BLaER1 treated with 17β-estradiol and CSF1 and Interleukin-3, amounts not matched to agents 10 nM and 100 nM (cell line): Measurements from ENCODE around the gene SGMS2.

ENCODE experiments used
- H3K27ac ChIP-seq, 11 experiments: shearing (Covaris generic); formaldehyde crosslinking; 2 replicates each; pipeline ENCODE4 v1.8.1; 2022
- H3K27me3 ChIP-seq, 11 experiments: shearing (Covaris generic); formaldehyde crosslinking; 2 replicates each; pipeline ENCODE4 v1.8.1; 2022
- H3K36me3 ChIP-seq, 11 experiments: shearing (Covaris generic); formaldehyde crosslinking; 2 replicates each; pipeline ENCODE4 v1.8.1; 2022
- H3K4me1 ChIP-seq, 10 experiments: shearing (Covaris generic); formaldehyde crosslinking; 2 replicates each; pipeline ENCODE4 v1.8.1; 2022
- H3K4me2 ChIP-seq, 11 experiments: shearing (Covaris generic); formaldehyde crosslinking; 2 replicates each; pipeline ENCODE4 v1.8.1; 2022
- H3K4me3 ChIP-seq, 10 experiments: shearing (Covaris generic); formaldehyde crosslinking; 2 replicates each; pipeline ENCODE4 v1.8.1; 2022
- H3K9ac ChIP-seq, 11 experiments: shearing (Covaris generic); formaldehyde crosslinking; 2 replicates each; pipeline ENCODE4 v1.8.1; 2022
- H3K9me3 ChIP-seq, 11 experiments: shearing (Covaris generic); formaldehyde crosslinking; replicated peaks in 1 of 11; 2 replicates each; pipeline ENCODE4 v1.8.1; 2022
- H4K20me1 ChIP-seq, 11 experiments: shearing (Covaris generic); formaldehyde crosslinking; 2 replicates each; pipeline ENCODE4 v1.8.1; 2022
- Cebpa-rat ChIP-seq, 11 experiments: shearing (Covaris generic); IDR thresholded peaks; 2 replicates each; pipeline ENCODE4 v1.8.1; 2022

Gene SGMS2

GRCh38 chr4:107825072-107825824 lies 516 bp downstream of the SGMS2 start:
- H3K36me3 ChIP-seq = no peaks in the 10 kb centered on the region
- H3K4me3 ChIP-seq = no peak overlapping the region
- no peak overlapping the region for H3K4me2 ChIP-seq
- no peak overlapping the region for H3K27ac ChIP-seq
- H3K4me1 ChIP-seq = no peaks in the 10 kb centered on the region
- no peaks in the 10 kb centered on the region for H3K27me3 ChIP-seq
- H4K20me1 ChIP-seq = no peaks in the 10 kb centered on the region
- no peak for TF ChIP-seq Cebpa-rat (IDR thresholded peaks at IDR 0.05)
- H3K9ac ChIP-seq = no peak overlapping the region
- H3K9me3 ChIP-seq = peaks cover 8 to 19% (median 13%) of the 10 kb centered on the region in 11 experiments; a peak in 21 of 22 replicates

- Histone ChIP-seq H3K27ac (no peak overlapping the region), H3K9ac (no peak overlapping the region), H3K4me3 (no peak overlapping the region), H3K4me2 (no peak overlapping the region), H3K4me1 (no peaks in the 10 kb centered on the region), H3K9me3 (peaks cover 8 to 19% (median 13%) of the 10 kb centered on the region in 11 experiments; a peak in 21 of 22 replicates), H3K36me3 (no peaks in the 10 kb centered on the region), H3K27me3 (no peaks in the 10 kb centered on the region), H4K20me1 (no peaks in the 10 kb centered on the region)
- no peak for TF ChIP-seq Cebpa-rat (IDR thresholded peaks at IDR 0.05)
Measured at GRCh38 chr4:107826421-107826980, 1.8 kb downstream of the SGMS2 start.

- no peak for TF ChIP-seq Cebpa-rat (IDR thresholded peaks at IDR 0.05)
- Histone ChIP-seq H3K27ac (no peak overlapping the region), H3K27me3 (no peaks in the 10 kb centered on the region), H3K4me2 (no peak overlapping the region), H3K9ac (no peak overlapping the region), H3K9me3 (peaks cover 8 to 19% (median 13%) of the 10 kb centered on the region in 11 experiments; a peak in 21 of 22 replicates), H3K4me3 (no peak overlapping the region), H4K20me1 (no peaks in the 10 kb centered on the region), H3K36me3 (no peaks in the 10 kb centered on the region), H3K4me1 (no peaks in the 10 kb centered on the region)
Measured at GRCh38 chr4:107828315-107829090, 3.8 kb downstream of the SGMS2 start.

GRCh38 chr4:107831140-107831539 lies 6.4 kb downstream of the SGMS2 start:
- Histone ChIP-seq H3K36me3 (no peaks in the 10 kb centered on the region), H3K4me1 (peaks cover 0 to 12% (median 0%) of the 10 kb centered on the region in 10 experiments; a peak in 2 of 20 replicates), H3K9ac (no peak overlapping the region), H4K20me1 (no peaks in the 10 kb centered on the region), H3K4me3 (no peak overlapping the region), H3K4me2 (no peak overlapping the region), H3K27me3 (no peaks in the 10 kb centered on the region), H3K27ac (no peak overlapping the region), H3K9me3 (0 out of 22 replicates have a peak, but pooled peaks cover 0 to 4% (median 0%) of the 10 kb centered on the region in 11 experiments)
- TF ChIP-seq Cebpa-rat (IDR thresholded peaks at IDR 0.05) = no peak

- Histone ChIP-seq H3K9me3 (0 out of 22 replicates have a peak, but pooled peaks cover 0 to 4% (median 0%) of the 10 kb centered on the region in 11 experiments), H3K27me3 (no peaks in the 10 kb centered on the region), H3K4me1 (peaks cover 0 to 24% (median 1%) of the 10 kb centered on the region in 10 experiments; a peak in 9 of 20 replicates), H3K27ac (no peak overlapping the region), H3K4me2 (no peak overlapping the region), H4K20me1 (no peaks in the 10 kb centered on the region), H3K4me3 (no peak overlapping the region), H3K36me3 (no peaks in the 10 kb centered on the region), H3K9ac (no peak overlapping the region)
- no peak for TF ChIP-seq Cebpa-rat (IDR thresholded peaks at IDR 0.05)
Measured at GRCh38 chr4:107832275-107832807, 7.6 kb downstream of the SGMS2 start.

- peaks cover 0 to 42% (median 16%) of the 10 kb centered on the region in 10 experiments; a peak in 13 of 20 replicates for H3K4me1 ChIP-seq
- H3K4me3 ChIP-seq = no peak overlapping the region
- no peak overlapping the region; a peak in 2 of 22 replicates for H3K4me2 ChIP-seq
- no peaks in the 10 kb centered on the region for H3K36me3 ChIP-seq
- 0 out of 22 replicates have a peak, but pooled peaks cover 0 to 4% (median 0%) of the 10 kb centered on the region in 11 experiments for H3K9me3 ChIP-seq
- no peaks in the 10 kb centered on the region for H4K20me1 ChIP-seq
- TF ChIP-seq Cebpa-rat (IDR thresholded peaks at IDR 0.05) = no peak
- H3K27me3 ChIP-seq = no peaks in the 10 kb centered on the region
- H3K27ac ChIP-seq = no peak overlapping the region; a peak in 1 of 22 replicates
- H3K9ac ChIP-seq = no peak overlapping the region
Measured at GRCh38 chr4:107834241-107834794, 9.6 kb downstream of the SGMS2 start.

- H3K4me1 ChIP-seq = peaks cover 0 to 53% (median 17%) of the 10 kb centered on the region in 10 experiments; a peak in 13 of 20 replicates
- no peaks in the 10 kb centered on the region for H3K27me3 ChIP-seq
- no peak overlapping the region for H3K4me3 ChIP-seq
- no peak overlapping the region for H3K9ac ChIP-seq
- 0 out of 22 replicates have a peak, but pooled peaks cover 0 to 4% (median 0%) of the 10 kb centered on the region in 11 experiments for H3K9me3 ChIP-seq
- TF ChIP-seq Cebpa-rat (IDR thresholded peaks at IDR 0.05) = no peak
- peak overlapping the region in 2 of 11 experiments; percentile 16 to 86; a peak in 3 of 22 replicates for H3K4me2 ChIP-seq
- H3K36me3 ChIP-seq = no peaks in the 10 kb centered on the region
- H4K20me1 ChIP-seq = no peaks in the 10 kb centered on the region
- H3K27ac ChIP-seq = peak overlapping the region in 2 of 11 experiments; percentile 16 to 18; a peak in 1 of 22 replicates
Measured at GRCh38 chr4:107835406-107835805, 10.7 kb downstream of the SGMS2 start.

- no peaks in the 10 kb centered on the region for H3K27me3 ChIP-seq
- peak overlapping the region in 5 of 11 experiments; percentile 51 to 86 (median 71); a peak in 10 of 22 replicates for H3K4me2 ChIP-seq
- H3K9me3 ChIP-seq = 0 out of 22 replicates have a peak, but pooled peaks cover 0 to 4% (median 0%) of the 10 kb centered on the region in 11 experiments
- peaks cover 0 to 57% (median 17%) of the 10 kb centered on the region in 10 experiments; a peak in 13 of 20 replicates for H3K4me1 ChIP-seq
- H4K20me1 ChIP-seq = no peaks in the 10 kb centered on the region
- TF ChIP-seq Cebpa-rat (IDR thresholded peaks at IDR 0.05) = no peak
- peak overlapping the region in 4 of 11 experiments; percentile 13 to 55 (median 50); a peak in 5 of 22 replicates for H3K9ac ChIP-seq
- no peak overlapping the region; a peak in 1 of 20 replicates for H3K4me3 ChIP-seq
- no peaks in the 10 kb centered on the region for H3K36me3 ChIP-seq
- peak overlapping the region in 7 of 11 experiments; percentile 12 to 92 (median 73); a peak in 14 of 22 replicates for H3K27ac ChIP-seq
Measured at GRCh38 chr4:107837317-107837716, 12.6 kb downstream of the SGMS2 start.
